ENCODE results near the gene ABCB11.

Gene ABCB11

DNA sequence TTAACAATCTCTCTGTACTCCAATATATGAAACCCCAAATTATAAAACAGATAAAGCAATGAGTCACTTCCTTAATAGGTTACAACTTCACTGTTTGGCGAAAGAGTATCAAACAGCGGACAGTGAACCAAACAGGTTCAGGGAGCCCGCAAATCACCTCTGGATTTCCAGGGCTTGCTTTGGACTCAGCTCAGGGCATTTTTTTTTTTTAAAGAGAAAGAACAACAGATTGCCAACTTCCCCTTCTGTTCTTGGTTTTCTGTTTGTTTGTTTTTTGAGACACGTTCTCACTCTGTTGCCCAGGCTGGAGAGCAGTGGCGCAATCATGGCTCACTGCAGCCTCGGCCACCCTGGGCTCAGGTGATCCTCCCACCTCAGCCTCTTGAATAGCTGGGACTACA, 52.7 kb downstream of the ABCB11 start:
- DNase-seq (ENCODE audit: low read depth in 1 of 2, low spot score in 1 of 2), result no peak

- no peak for DNase-seq (ENCODE audit: low read depth in 1 of 2, low spot score in 1 of 2)
Observed at GRCh38 chr2:168977608-168978007, 53.5 kb downstream of the ABCB11 start.

GRCh38 chr2:168976034-168976654, 55.0 kb downstream of the ABCB11 start:
- DNase-seq (ENCODE audit: low read depth in 1 of 2, low spot score in 1 of 2), result no peak

DNA sequence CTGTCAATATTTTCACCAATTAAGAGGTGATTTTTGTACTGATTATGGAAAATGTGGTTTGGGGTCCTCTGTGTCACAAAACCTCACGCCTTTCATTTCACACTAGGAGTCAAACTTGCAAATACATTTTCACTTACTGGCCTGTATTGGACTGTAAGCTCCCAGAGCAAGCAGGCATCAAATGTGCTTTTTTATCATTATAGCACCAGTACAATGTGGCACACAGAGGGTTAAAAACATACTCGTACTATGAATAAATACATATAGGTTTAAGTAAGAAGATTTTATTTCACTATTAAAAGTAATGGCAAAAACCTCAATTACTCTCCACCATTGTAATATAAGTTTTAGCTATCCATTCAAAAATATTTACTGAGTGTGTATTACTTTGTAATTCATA, 56.7 kb downstream of the ABCB11 start:
- DNase-seq (ENCODE audit: low read depth in 1 of 2, low spot score in 1 of 2), result no peak

GRCh38 chr2:168971261-168971660, 59.9 kb downstream of the ABCB11 start:
- DNase-seq (ENCODE audit: low read depth in 1 of 2, low spot score in 1 of 2), result no peak

DNA sequence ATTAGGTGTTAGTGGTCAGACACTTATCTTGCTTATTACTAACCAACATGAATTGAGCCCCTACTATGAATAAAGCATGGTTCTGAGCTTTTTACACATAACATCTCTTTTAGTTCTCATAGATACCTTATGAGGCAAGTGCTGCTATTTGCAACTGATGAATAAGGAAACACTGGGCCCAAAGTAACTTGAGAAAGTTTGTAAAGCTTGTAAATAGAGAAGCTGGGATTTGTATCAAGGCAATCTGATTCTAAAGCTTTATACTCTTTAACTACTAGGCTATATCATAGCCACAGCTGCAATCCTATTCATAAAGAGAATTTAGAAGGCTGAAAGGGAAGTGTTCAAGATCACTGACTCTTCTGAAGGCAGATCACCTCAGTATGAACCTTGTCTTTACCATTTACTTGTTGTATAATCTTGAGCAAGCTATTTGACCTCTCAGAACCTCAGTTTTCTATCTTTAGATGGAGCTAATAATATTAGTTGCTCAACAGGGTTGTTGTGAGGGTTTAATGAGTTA, 60.4 kb downstream of the ABCB11 start:
- no peak for DNase-seq (ENCODE audit: low read depth in 1 of 2, low spot score in 1 of 2)

DNA sequence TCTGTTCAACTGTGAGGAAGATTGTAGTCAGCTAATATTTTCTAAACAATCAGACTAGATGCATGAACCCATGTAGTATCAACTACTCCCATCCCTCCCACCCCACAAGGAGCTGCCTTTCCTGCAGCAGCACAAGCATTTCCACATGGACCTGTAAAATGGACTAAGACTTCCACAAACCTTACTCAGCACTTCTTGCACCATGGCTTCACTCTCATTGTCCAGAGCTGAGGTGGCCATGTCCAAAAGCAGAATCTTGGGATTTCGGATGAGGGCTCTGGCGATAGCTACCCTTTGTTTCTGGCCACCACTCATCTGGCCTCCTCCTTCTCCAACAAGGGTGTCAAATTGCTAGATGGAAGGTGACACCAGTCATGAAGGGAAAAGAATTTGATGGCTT, 61.3 kb downstream of the ABCB11 start:
- DNase-seq (ENCODE audit: low read depth in 1 of 2, low spot score in 1 of 2), result no peak

DNA sequence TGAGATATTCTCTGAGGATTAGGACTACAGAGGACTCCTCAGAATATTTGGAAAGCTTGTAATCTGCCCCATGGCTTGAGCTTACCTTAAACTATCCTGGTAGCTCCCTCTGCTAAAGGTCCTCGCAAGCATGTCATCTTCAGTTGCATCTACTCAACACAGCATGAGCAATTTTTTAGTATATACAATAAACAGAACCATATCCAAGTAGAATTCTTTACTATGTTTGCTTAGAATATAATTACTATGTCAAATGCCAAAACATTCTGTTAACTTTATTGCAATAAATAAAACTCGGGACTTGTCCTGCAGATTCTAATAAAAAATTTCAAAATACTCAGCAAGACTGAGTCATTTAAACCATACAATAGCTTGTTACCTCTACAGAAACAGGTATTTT, 62.8 kb downstream of the ABCB11 start:
- DNase-seq (ENCODE audit: low read depth in 1 of 2, low spot score in 1 of 2), result no peak

GRCh38 chr2:168964251-168964807, 66.8 kb downstream of the ABCB11 start:
- no peak for DNase-seq (ENCODE audit: low read depth in 1 of 2, low spot score in 1 of 2)

GRCh38 chr2:168962636-168963035, 68.5 kb downstream of the ABCB11 start:
- DNase-seq (ENCODE audit: low read depth in 1 of 2, low spot score in 1 of 2), result no peak

- DNase-seq (ENCODE audit: low read depth in 1 of 2, low spot score in 1 of 2), result no peak
Observed at GRCh38 chr2:168961450-168962229, 69.5 kb downstream of the ABCB11 start.

- DNase-seq (ENCODE audit: low read depth in 1 of 2, low spot score in 1 of 2), result no peak
Observed at GRCh38 chr2:168956392-168956791, 74.7 kb downstream of the ABCB11 start.

DNA sequence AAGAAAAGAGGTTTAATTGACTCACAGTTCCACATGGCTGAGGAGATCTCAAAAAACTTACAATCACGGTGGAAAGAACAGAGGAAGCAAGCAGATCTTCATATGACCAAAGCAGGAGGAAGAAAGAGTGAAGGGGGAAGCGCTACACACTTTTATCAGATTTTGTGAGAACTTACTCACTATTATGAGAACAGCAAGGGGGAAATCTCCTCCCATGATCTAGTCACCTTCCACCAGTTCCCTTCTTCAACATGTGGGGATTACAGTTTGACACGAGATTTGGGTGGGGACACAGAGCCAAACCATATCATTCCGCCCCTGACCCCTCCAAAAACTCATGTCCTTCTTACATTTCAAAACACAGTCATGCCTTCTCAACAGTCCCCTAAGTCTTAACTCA, 75.8 kb downstream of the ABCB11 start:
- DNase-seq (ENCODE audit: low read depth in 1 of 2, low spot score in 1 of 2), result no peak

- DNase-seq (ENCODE audit: low read depth in 1 of 2, low spot score in 1 of 2), result no peak
Observed at GRCh38 chr2:168954256-168954655, 76.9 kb downstream of the ABCB11 start.

- DNase-seq (ENCODE audit: low read depth in 1 of 2, low spot score in 1 of 2), result no peak
Observed at GRCh38 chr2:168952424-168952823, 78.7 kb downstream of the ABCB11 start.

DNA sequence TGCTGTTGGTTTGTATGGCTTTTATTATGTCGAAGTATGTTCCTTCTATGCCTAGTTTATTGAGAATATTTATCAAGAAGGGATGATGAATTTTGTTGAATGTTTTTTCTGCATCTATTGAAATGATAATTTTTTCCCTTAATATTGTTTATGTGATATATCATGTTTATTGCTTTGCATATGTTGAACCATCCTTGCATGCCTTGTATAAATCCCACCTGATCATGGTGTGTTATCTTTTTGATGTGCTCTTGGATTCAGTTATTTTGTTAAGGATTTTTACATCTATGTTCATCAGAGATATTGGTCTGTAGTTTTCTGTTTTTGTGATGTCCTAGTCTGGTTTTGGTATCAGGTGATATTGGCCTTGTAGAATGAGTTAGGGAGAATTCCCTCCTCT, 79.3 kb downstream of the ABCB11 start:
- no peak for DNase-seq (ENCODE audit: low read depth in 1 of 2, low spot score in 1 of 2)

DNA sequence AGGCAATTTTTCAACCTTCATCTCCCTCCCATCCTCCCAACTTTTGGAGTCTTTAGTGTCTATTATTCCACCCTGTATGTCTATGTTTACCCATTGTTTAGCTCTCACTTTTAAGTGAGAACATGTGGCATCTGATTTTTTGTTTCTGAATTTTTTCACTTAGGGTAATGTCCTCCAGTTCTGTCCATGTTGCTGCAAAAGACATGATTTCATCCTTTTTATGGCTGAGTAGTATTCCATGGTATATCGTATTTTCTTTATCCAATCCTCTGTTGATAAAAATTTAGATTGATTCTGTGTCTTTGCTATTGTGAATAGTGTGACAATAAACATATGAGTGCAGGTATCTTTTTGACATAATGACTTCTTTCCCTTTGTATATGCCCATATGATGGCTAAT, 81.8 kb downstream of the ABCB11 start:
- DNase-seq (ENCODE audit: low read depth in 1 of 2, low spot score in 1 of 2), result no peak

DNA sequence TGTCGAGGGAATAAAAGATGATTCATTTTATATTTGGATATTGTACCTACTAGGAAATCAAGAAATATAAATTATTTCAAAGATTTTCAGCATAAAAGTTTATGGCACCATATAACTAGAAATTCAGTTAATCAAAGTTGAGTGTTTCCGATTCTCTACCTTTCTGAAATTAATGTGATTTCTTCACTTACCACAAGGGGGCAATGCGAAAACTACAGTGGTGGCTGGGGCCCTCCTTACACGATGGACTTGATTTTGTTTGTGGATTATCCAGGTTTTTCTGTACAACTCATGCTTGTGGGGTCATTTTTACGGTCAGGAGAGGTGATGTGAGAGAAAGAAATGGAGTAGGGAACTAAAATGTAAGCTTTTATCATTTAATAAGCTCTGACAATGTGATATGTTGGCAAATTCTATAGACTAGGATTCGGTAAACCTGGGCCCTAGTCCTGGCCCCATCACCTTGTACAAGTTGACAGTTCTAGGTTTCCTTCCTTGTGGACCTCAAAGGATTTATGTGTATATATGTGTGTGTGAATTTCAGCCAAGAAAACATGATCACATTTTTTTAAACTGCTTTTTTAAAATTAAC, 82.4 kb downstream of the ABCB11 start:
- DNase-seq (ENCODE audit: low read depth in 1 of 2, low spot score in 1 of 2), result no peak

GRCh38 chr2:168945508-168945907, 85.6 kb downstream of the ABCB11 start:
- no peak for DNase-seq (ENCODE audit: low read depth in 1 of 2, low spot score in 1 of 2)

DNA sequence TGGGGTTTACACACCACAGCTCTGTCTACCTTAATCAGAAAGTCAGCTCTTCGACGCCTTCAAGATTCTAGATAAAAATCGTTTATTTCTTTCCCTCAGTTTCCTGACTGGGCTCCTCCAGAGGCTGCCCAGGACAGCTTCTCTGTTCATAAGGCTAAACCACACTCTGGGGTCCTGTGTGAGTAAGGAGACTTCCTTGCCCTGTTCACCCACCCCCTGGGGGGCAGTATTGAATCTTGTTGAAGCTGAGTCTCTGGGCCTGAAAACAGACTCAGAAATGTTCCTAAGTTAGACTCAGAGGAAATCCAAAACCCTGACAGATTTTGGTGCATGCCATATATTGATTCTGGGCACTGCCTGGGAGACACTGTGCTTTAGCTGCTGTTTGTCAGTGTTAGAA, 87.1 kb downstream of the ABCB11 start:
- no peak for DNase-seq (ENCODE audit: low read depth in 1 of 2, low spot score in 1 of 2)

GRCh38 chr2:168941297-168941696, 89.8 kb downstream of the ABCB11 start:
- no peak for DNase-seq (ENCODE audit: low read depth in 1 of 2, low spot score in 1 of 2)

GRCh38 chr2:168939918-168940317, 91.2 kb downstream of the ABCB11 start:
- DNase-seq (ENCODE audit: low read depth in 1 of 2, low spot score in 1 of 2), result no peak
